GM21619 (cell line): ENCODE results near the gene FECH.
"Not testable (repeated sequence)": the region's sequence is repeated elsewhere in the genome, so short reads cannot be mapped to it uniquely, and the experiment has no call there.

ENCODE experiments used
- ATAC-seq: cut with Tn5 transposase; IDR thresholded peaks from one replicate; pipeline ENCODE4 v1.9.1; 2021; ENCODE audit not compliant: unreplicated experiment

FECH gene

GRCh38 chr18:57586251-57587049 is at the start of gene FECH:
Gene FECH (minus strand): TSS chr18:57586702. CDS start chr18:57586620, 82 bp downstream.
- ATAC-seq = peak; percentile 86

- ATAC-seq = no peak
Observed at GRCh38 chr18:57635003-57635822, 48.7 kb upstream of the FECH start.

- no peak for ATAC-seq
Observed at GRCh38 chr18:57631697-57632096, 45.2 kb upstream of the FECH start.

GRCh38 chr18:57630754-57631595 is 44.5 kb upstream of the FECH start:
- peak; percentile 34 for ATAC-seq

- peak; percentile 93 for ATAC-seq
Observed at GRCh38 chr18:57630002-57630753, 43.7 kb upstream of the FECH start.

GRCh38 chr18:57629422-57629821 is 42.9 kb upstream of the FECH start:
- no peak for ATAC-seq

GRCh38 chr18:57627488-57627887 is 41.0 kb upstream of the FECH start:
- ATAC-seq = no peak

- no peak for ATAC-seq
Observed at GRCh38 chr18:57624988-57625387, 38.5 kb upstream of the FECH start.

GRCh38 chr18:57621246-57621604 is 34.7 kb upstream of the FECH start:
- peak; percentile 23 for ATAC-seq

- ATAC-seq = no peak
Observed at GRCh38 chr18:57619876-57620275, 33.4 kb upstream of the FECH start.

GRCh38 chr18:57618910-57619309 is 32.4 kb upstream of the FECH start:
- ATAC-seq = no peak

GRCh38 chr18:57603871-57604270 is 17.4 kb upstream of the FECH start:
- no peak for ATAC-seq

GRCh38 chr18:57595347-57595746 is 8.8 kb upstream of the FECH start:
- no peak for ATAC-seq

GRCh38 chr18:57592716-57593115 is 6.2 kb upstream of the FECH start:
- not testable (repeated sequence) for ATAC-seq

- no peak for ATAC-seq
Observed at GRCh38 chr18:57589161-57589560, 2.7 kb upstream of the FECH start.

GRCh38 chr18:57587098-57587661 is 678 bp upstream of the FECH start:
- no peak for ATAC-seq

GRCh38 chr18:57585855-57586250 is 649 bp downstream of the FECH start:
- no peak for ATAC-seq

GRCh38 chr18:57585421-57585820 is 1.1 kb downstream of the FECH start:
- no peak for ATAC-seq

GRCh38 chr18:57584444-57584843 is 2.1 kb downstream of the FECH start:
- no peak for ATAC-seq

GRCh38 chr18:57583297-57583835 is 3.1 kb downstream of the FECH start:
- ATAC-seq = no peak
